ENCODE measurements around the gene TP63.

- TF ChIP-seq CTCF (IDR thresholded peaks at IDR 0.05) (no peak), POLR2A (IDR thresholded peaks at IDR 0.05) (no peak), POLR2AphosphoS5 (IDR thresholded peaks at IDR 0.05; ENCODE audit: insufficient read depth in 1 of 2, low read depth in 1 of 2) (no peak)
Measured at GRCh38 chr3:189903562-189904250, 272.5 kb downstream of the TP63 start.
